ENCODE measurements around the gene TMEM88.

TMEM88 gene

GRCh38 chr17:7838090-7839075 is 16.5 kb upstream of the TMEM88 start:
- Mint-ChIP-seq H3K27ac (peak overlapping the region; percentile 85), H3K4me3 (peak overlapping the region; percentile 88), H3K9me3 (no peaks in the 10 kb centered on the region), H3K4me1 (peaks cover 72% of the 10 kb centered on the region), H3K27me3 (peaks cover 2% of the 10 kb centered on the region), H3K36me3 (no peaks in the 10 kb centered on the region)
- no peak for ATAC-seq

GRCh38 chr17:7839190-7839875 is 15.5 kb upstream of the TMEM88 start:
- no peaks in the 10 kb centered on the region for H3K9me3 Mint-ChIP-seq
- ATAC-seq, result no peak
- H3K36me3 Mint-ChIP-seq, result no peaks in the 10 kb centered on the region
- no peaks in the 10 kb centered on the region for H3K27me3 Mint-ChIP-seq
- H3K27ac Mint-ChIP-seq, result peak overlapping the region; percentile 62
- no peak overlapping the region for H3K4me3 Mint-ChIP-seq
- peaks cover 65% of the 10 kb centered on the region for H3K4me1 Mint-ChIP-seq

DNA sequence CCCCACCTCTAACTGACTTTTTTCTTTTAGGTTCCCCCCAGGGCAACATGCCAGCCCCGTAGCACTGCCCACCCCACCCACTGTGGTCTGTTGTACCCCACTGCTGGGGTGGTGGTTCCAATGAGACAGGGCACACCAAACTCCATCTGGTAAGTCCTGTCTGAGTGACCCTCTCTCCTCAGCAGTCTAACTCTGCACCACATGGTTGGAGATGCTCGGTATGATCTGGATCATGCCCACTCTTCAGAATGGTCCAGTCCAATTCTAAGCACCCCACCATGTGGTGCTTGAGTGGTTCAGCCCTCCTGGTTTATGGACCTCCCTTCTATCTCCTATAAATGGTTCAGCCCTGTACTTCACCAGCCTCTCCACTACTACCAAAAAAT is 15.0 kb upstream of the TMEM88 start:
- H3K36me3 Mint-ChIP-seq, result no peaks in the 10 kb centered on the region
- H3K27ac Mint-ChIP-seq, result peak overlapping the region; percentile 96
- no peaks in the 10 kb centered on the region for H3K27me3 Mint-ChIP-seq
- H3K4me1 Mint-ChIP-seq, result peaks cover 65% of the 10 kb centered on the region
- H3K9me3 Mint-ChIP-seq, result no peaks in the 10 kb centered on the region
- ATAC-seq, result no peak
- peak overlapping the region; percentile 10 for H3K4me3 Mint-ChIP-seq

- Mint-ChIP-seq H3K4me1 (peaks cover 67% of the 10 kb centered on the region), H3K36me3 (peaks cover under 1% of the 10 kb centered on the region)
- ATAC-seq, result no peak
These were observed 14.4 kb upstream of the TMEM88 start for GRCh38 chr17:7840441-7840840.

GRCh38 chr17:7840875-7841274 is 14.0 kb upstream of the TMEM88 start:
- no peak for ATAC-seq
- Mint-ChIP-seq H3K36me3 (peaks cover 5% of the 10 kb centered on the region), H3K27me3 (no peaks in the 10 kb centered on the region), H3K9me3 (no peaks in the 10 kb centered on the region), H3K27ac (peak overlapping the region; percentile 96), H3K4me1 (peaks cover 71% of the 10 kb centered on the region), H3K4me3 (peak overlapping the region; percentile 97)

More at GRCh38 chr17:7840441-7840840, 14.4 kb upstream of the TMEM88 start:
- H3K9me3 Mint-ChIP-seq, result no peaks in the 10 kb centered on the region
- H3K27me3 Mint-ChIP-seq, result no peaks in the 10 kb centered on the region
- H3K4me3 Mint-ChIP-seq, result peak overlapping the region; percentile 97
- H3K27ac Mint-ChIP-seq, result peak overlapping the region; percentile 96

DNA sequence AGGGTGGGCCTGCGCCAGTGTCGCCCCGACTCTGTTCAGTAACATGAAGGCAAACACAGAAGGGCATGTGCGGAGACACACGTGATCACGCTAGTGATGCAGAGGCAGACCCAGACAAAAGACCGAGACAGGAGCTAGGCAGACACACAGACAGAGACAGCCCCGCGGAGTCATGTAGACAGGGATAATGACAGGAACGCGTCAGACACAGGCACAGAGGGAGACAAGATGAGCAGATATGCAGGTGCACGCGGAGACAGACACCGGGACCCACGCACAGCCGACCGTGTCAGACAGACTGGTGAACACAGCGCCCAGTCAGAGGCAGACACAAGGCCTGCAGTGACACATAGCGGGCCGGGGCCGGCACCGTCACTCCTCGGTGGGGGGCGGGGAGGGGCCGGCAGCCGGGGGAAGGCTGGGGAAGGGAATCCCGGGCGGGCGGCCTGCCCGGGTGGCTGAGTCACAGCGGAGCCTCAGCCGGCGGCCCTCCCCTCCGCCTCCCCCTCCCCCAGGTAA is 13.4 kb upstream of the TMEM88 start:
- H3K27me3 Mint-ChIP-seq, result no peaks in the 10 kb centered on the region
- peak; percentile 49 for ATAC-seq
- peaks cover 6% of the 10 kb centered on the region for H3K36me3 Mint-ChIP-seq
- no peaks in the 10 kb centered on the region for H3K9me3 Mint-ChIP-seq
- peak overlapping the region; percentile 96 for H3K27ac Mint-ChIP-seq
- H3K4me1 Mint-ChIP-seq, result peaks cover 68% of the 10 kb centered on the region
- H3K4me3 Mint-ChIP-seq, result peak overlapping the region; percentile 97

DNA sequence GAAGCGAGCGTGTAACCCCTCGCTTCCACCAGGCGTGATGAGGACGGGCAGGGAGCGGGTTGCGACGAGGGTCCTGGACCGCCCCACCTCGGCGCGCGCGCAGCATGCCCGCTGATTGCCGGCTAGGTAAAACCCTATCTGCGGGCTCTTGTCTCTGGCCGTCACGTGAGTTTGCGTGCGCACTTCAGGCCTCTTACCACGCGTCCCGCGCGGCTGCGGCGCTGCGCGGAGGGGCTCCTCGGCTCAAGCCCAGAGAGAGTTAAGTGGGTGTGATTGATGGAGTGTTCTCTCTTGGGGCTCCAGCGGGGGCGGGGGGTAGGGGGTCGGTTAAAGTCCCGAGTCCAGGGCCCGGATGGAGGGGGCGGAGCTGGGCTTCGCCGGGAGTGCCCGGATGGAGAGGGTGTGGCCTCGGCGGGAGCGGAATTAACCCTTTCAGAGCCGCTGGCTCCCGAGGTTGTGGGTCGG is 12.9 kb upstream of the TMEM88 start:
- H3K27me3 Mint-ChIP-seq, result no peaks in the 10 kb centered on the region
- H3K36me3 Mint-ChIP-seq, result peaks cover 11% of the 10 kb centered on the region
- ATAC-seq, result peak; percentile 37
- no peaks in the 10 kb centered on the region for H3K9me3 Mint-ChIP-seq
- peak overlapping the region; percentile 97 for H3K4me3 Mint-ChIP-seq
- H3K27ac Mint-ChIP-seq, result peak overlapping the region; percentile 96
- peaks cover 68% of the 10 kb centered on the region for H3K4me1 Mint-ChIP-seq

GRCh38 chr17:7842380-7843256 is 12.2 kb upstream of the TMEM88 start:
- H3K27ac Mint-ChIP-seq, result peak overlapping the region; percentile 96
- peaks cover 18% of the 10 kb centered on the region for H3K36me3 Mint-ChIP-seq
- peak; percentile 66 for ATAC-seq

GRCh38 chr17:7843257-7843535 is 11.7 kb upstream of the TMEM88 start:
- ATAC-seq, result peak; percentile 1
- H3K4me1 Mint-ChIP-seq, result peaks cover 67% of the 10 kb centered on the region

More at GRCh38 chr17:7842380-7843256, 12.2 kb upstream of the TMEM88 start:
- Mint-ChIP-seq H3K4me1 (peaks cover 67% of the 10 kb centered on the region), H3K27me3 (no peaks in the 10 kb centered on the region), H3K4me3 (peak overlapping the region; percentile 97), H3K9me3 (no peaks in the 10 kb centered on the region)

GRCh38 chr17:7843536-7844291 is 11.2 kb upstream of the TMEM88 start:
- Mint-ChIP-seq H3K36me3 (peaks cover 18% of the 10 kb centered on the region), H3K27ac (peak overlapping the region; percentile 96), H3K9me3 (no peaks in the 10 kb centered on the region), H3K4me3 (peak overlapping the region; percentile 97), H3K4me1 (peaks cover 65% of the 10 kb centered on the region), H3K27me3 (no peaks in the 10 kb centered on the region)
- peak; percentile 60 for ATAC-seq

More at GRCh38 chr17:7843257-7843535, 11.7 kb upstream of the TMEM88 start:
- Mint-ChIP-seq H3K9me3 (no peaks in the 10 kb centered on the region), H3K36me3 (peaks cover 18% of the 10 kb centered on the region), H3K27me3 (no peaks in the 10 kb centered on the region), H3K27ac (peak overlapping the region; percentile 96), H3K4me3 (peak overlapping the region; percentile 97)

DNA sequence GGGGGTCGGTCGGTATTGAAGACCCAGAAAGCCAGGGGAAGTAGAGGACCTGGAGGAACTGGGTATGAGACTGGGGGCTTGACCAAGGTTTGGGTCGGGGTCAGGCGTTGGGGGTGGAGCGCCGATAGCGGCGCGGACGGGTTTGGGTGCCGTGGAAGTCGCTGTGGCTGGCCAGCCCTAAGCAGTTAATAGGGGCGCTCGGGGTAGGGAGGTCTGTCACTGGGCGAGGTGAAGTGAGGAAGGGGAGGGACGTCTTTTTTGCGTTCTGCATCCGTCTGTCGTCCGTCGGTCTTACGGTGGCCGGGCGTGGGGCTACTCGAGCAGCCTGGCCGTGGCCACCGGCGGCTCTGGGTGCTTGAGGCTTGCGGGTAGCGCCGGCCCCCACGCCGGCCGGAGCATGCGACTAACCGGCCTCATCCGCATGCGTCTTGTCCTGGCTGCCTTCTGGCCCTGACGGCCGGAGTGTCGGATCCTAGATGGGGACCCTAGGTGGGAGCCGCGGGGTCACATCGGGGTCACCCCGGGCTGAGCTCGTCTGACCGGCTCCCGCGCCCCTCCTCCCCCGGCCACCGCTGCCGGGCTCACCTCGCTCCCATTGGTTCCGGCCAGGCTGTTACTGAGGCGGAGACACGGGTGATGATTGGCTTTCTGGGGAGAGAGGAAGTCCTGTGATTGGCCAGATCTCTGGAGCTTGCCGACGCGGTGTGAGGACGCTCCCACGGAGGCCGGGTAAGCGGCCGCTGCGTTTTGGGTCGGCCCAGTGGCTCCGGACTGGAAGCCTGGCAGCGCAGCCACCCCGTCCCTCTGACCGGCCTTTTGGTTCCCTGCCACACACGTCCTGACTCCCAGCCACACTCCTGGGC is 10.3 kb upstream of the TMEM88 start:
- Mint-ChIP-seq H3K36me3 (peaks cover 20% of the 10 kb centered on the region), H3K27ac (peak overlapping the region; percentile 96), H3K4me1 (peaks cover 59% of the 10 kb centered on the region), H3K9me3 (no peaks in the 10 kb centered on the region), H3K27me3 (no peaks in the 10 kb centered on the region), H3K4me3 (peak overlapping the region; percentile 97)
- ATAC-seq, result peak; percentile 74

DNA sequence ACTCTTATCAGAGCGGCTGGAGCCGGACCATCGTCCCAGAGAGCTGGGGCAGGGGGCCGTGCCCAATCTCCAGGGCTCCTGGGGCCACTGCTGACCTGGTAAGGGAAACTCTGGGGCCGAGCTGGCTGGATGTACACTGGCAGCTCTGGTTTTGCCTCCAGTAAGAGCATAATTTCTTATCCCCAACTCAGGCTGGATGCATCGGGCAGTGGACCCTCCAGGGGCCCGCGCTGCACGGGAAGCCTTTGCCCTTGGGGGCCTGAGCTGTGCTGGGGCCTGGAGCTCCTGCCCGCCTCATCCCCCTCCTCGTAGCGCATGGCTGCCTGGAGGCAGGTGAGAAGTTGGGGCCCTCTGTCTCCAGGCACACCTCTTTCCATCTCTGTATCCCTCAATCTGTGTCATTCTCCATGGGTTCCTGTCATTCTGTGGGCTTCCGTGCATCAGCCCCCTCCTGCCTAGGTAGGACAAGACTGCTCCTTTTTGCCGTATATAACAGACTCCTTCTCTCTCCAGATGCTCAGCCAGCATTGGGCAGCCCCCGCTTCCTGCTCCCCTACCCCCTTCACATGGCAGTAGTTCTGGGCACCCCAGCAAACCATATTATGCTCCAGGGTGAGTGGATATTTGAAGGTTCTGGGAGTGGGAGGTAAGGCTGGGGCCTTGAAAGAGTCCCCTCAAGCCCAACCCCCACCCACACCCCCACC is 9.4 kb upstream of the TMEM88 start:
- peak overlapping the region; percentile 96 for H3K27ac Mint-ChIP-seq
- H3K4me1 Mint-ChIP-seq, result peaks cover 60% of the 10 kb centered on the region
- peak overlapping the region; percentile 97 for H3K4me3 Mint-ChIP-seq
- peaks cover 27% of the 10 kb centered on the region for H3K36me3 Mint-ChIP-seq
- H3K27me3 Mint-ChIP-seq, result no peaks in the 10 kb centered on the region
- H3K9me3 Mint-ChIP-seq, result no peaks in the 10 kb centered on the region
- ATAC-seq, result no peak
